ENCODE measurements around the gene TMEM25. TPM values are rescaled to one million over a fixed set of nuclear protein-coding genes. Genes with fewer than 3 reads are reported as not detected.

TMEM25 gene
- polyA plus RNA-seq, 2 of the 4 experiments (the other 2 are of a cell fraction), result 0.56 to 0.75 TPM

Other genes starting within 250 kb of the TMEM25 start
- gene CD3E, start 226.5 kb upstream of the TMEM25 start, polyA plus RNA-seq (2011; rRNA removed), result not detected in 2 replicates
- gene CD3E, start 226.5 kb upstream of the TMEM25 start, polyA plus RNA-seq (2017; fragmentation: RNase III; extraction: RNeasy Plus Mini Kit Qiagen cat#74134 plus additional on column Dnase treatment), result not detected in 3 replicates
- not detected in 2 replicates for gene CD3D, start 188.5 kb upstream of the TMEM25 start, polyA plus RNA-seq (2011; rRNA removed)
- gene CD3D, start 188.5 kb upstream of the TMEM25 start, polyA plus RNA-seq (2017; fragmentation: RNase III; extraction: RNeasy Plus Mini Kit Qiagen cat#74134 plus additional on column Dnase treatment), result not detected in 3 replicates
- gene CD3G, start 186.8 kb upstream of the TMEM25 start, polyA plus RNA-seq (2011; rRNA removed), result not detected in 2 replicates
- not detected in 3 replicates for gene CD3G, start 186.8 kb upstream of the TMEM25 start, polyA plus RNA-seq (2017; fragmentation: RNase III; extraction: RNeasy Plus Mini Kit Qiagen cat#74134 plus additional on column Dnase treatment)
- 18.9 and 28.7 TPM in 2 replicates for gene UBE4A, start 171.6 kb upstream of the TMEM25 start, polyA plus RNA-seq (2011; rRNA removed)
- 11.4 to 12.1 TPM (median 11.9 TPM) in 3 replicates for gene UBE4A, start 171.6 kb upstream of the TMEM25 start, polyA plus RNA-seq (2017; fragmentation: RNase III; extraction: RNeasy Plus Mini Kit Qiagen cat#74134 plus additional on column Dnase treatment)
- 242 and 337 TPM in 2 replicates for gene ATP5MG, start 129.6 kb upstream of the TMEM25 start, polyA plus RNA-seq (2011; rRNA removed)
- gene ATP5MG, start 129.6 kb upstream of the TMEM25 start, polyA plus RNA-seq (2017; fragmentation: RNase III; extraction: RNeasy Plus Mini Kit Qiagen cat#74134 plus additional on column Dnase treatment), result 437 to 446 TPM (median 438 TPM) in 3 replicates
- gene KMT2A, start 94.7 kb upstream of the TMEM25 start, polyA plus RNA-seq (2011; rRNA removed), result 20.3 and 28.4 TPM in 2 replicates
- gene KMT2A, start 94.7 kb upstream of the TMEM25 start, polyA plus RNA-seq (2017; fragmentation: RNase III; extraction: RNeasy Plus Mini Kit Qiagen cat#74134 plus additional on column Dnase treatment), result 6.8 to 9.7 TPM (median 7.1 TPM) in 3 replicates
- gene TTC36, start 3.7 kb upstream of the TMEM25 start, polyA plus RNA-seq (2011; rRNA removed), result not detected in 2 replicates
- gene TTC36, start 3.7 kb upstream of the TMEM25 start, polyA plus RNA-seq (2017; fragmentation: RNase III; extraction: RNeasy Plus Mini Kit Qiagen cat#74134 plus additional on column Dnase treatment), result not detected in 3 replicates
- gene IFT46, start 34.7 kb downstream of the TMEM25 start, polyA plus RNA-seq (2011; rRNA removed), result 34.4 and 35.3 TPM in 2 replicates
- gene IFT46, start 34.7 kb downstream of the TMEM25 start, polyA plus RNA-seq (2017; fragmentation: RNase III; extraction: RNeasy Plus Mini Kit Qiagen cat#74134 plus additional on column Dnase treatment), result 14.4 to 17.1 TPM (median 15.5 TPM) in 3 replicates
- gene ARCN1, start 41.2 kb downstream of the TMEM25 start, polyA plus RNA-seq (2011; rRNA removed), result 140 and 150 TPM in 2 replicates
- gene ARCN1, start 41.2 kb downstream of the TMEM25 start, polyA plus RNA-seq (2017; fragmentation: RNase III; extraction: RNeasy Plus Mini Kit Qiagen cat#74134 plus additional on column Dnase treatment), result 88.7 to 93.3 TPM (median 91.0 TPM) in 3 replicates
- 5.9 and 7.7 TPM in 2 replicates for gene PHLDB1, start 76.4 kb downstream of the TMEM25 start, polyA plus RNA-seq (2011; rRNA removed)
- gene PHLDB1, start 76.4 kb downstream of the TMEM25 start, polyA plus RNA-seq (2017; fragmentation: RNase III; extraction: RNeasy Plus Mini Kit Qiagen cat#74134 plus additional on column Dnase treatment), result 17.9 to 20.0 TPM (median 19.4 TPM) in 3 replicates
- gene TREH, start 148.5 kb downstream of the TMEM25 start, polyA plus RNA-seq (2011; rRNA removed), result not detected in 2 replicates
- 0.03 to 0.06 TPM in 2 of 3 replicates, not detected in the other for gene TREH, start 148.5 kb downstream of the TMEM25 start, polyA plus RNA-seq (2017; fragmentation: RNase III; extraction: RNeasy Plus Mini Kit Qiagen cat#74134 plus additional on column Dnase treatment)

All from A549 (cell line).